ENCODE results near the gene CDK11A.
"Not testable (repeated sequence)": the region's sequence is repeated elsewhere in the genome, so short reads cannot be mapped to it uniquely, and the experiment has no call there.

GRCh38 chr1:1662392-1662791 is 61.8 kb downstream of the CDK11A start:
- TF ChIP-seq CTCF, POLR2A (IDR thresholded peaks at IDR 0.05): not testable (repeated sequence)

All from breast epithelium (tissue), 3 donors.